ENCODE data around the gene GADL1. TPM values are rescaled to one million over a fixed set of nuclear protein-coding genes. Genes with fewer than 3 reads are reported as not detected.

GADL1 gene
- total RNA-seq, 3 donors from 2014 or later = not detected

DNA sequence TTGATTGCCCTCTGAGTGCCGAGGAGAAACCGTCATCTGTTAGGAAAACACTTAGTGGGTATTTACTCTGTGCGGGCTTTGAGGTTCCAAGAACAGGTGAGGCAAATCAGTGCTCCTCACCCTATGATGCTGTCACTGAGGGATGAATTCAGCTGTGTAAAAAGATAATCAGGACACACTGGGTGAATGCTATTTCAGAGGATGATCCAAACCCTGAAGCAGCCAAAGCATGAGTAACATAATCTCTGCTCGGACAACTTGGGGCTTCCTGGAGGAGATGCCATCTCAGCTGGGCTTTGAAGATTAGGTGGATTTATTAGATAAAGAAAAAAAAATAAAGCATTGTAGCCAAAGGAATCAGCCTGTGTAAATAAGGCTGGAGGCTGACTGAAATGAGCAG is 10.5 kb upstream of the GADL1 start:
- TF ChIP-seq, protein P1, sequence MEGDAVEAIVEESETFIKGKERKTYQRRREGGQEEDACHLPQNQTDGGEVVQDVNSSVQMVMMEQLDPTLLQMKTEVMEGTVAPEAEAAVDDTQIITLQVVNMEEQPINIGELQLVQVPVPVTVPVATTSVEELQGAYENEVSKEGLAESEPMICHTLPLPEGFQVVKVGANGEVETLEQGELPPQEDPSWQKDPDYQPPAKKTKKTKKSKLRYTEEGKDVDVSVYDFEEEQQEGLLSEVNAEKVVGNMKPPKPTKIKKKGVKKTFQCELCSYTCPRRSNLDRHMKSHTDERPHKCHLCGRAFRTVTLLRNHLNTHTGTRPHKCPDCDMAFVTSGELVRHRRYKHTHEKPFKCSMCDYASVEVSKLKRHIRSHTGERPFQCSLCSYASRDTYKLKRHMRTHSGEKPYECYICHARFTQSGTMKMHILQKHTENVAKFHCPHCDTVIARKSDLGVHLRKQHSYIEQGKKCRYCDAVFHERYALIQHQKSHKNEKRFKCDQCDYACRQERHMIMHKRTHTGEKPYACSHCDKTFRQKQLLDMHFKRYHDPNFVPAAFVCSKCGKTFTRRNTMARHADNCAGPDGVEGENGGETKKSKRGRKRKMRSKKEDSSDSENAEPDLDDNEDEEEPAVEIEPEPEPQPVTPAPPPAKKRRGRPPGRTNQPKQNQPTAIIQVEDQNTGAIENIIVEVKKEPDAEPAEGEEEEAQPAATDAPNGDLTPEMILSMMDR (IDR thresholded peaks at IDR 0.05) = no peak
- DNase-seq (no peak), ATAC-seq (no peak)
- intact Hi-C loops (cut with DNase I, micrococcal nuclease) = no loop called here
- Histone ChIP-seq H3K36me3 (ENCODE audit: low read depth) (no peaks in the 10 kb centered on the region), H3K4me3 (no peak overlapping the region), H3K4me1 (ENCODE audit: low read depth) (no peaks in the 10 kb centered on the region), H3K9me3 (no peaks in the 10 kb centered on the region)

DNA sequence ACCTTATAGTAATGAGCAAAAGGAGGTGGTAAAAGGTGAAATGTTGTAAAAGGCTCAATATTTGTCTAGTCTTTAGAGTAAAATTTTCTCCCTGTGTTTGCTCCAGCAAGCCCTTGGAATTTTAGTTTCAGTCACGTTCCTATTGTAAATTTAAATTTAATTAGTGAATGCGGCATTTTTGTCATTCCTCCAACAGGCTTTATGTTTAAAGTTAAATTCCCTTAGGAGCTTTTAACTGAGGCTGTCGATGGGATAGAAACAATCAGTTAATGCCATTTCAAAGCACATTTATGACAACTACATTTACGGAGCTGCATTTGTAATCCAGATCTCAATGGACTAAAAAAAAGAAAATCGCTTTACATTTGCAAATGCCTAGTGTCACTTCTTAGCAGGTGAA is 868 bp upstream of the GADL1 start:
- Histone ChIP-seq H3K9me3 (no peaks in the 10 kb centered on the region), H3K36me3 (ENCODE audit: low read depth) (no peaks in the 10 kb centered on the region), H3K4me3 (no peak overlapping the region), H3K4me1 (ENCODE audit: low read depth) (peaks cover 7% of the 10 kb centered on the region)
- DNase-seq (no peak), ATAC-seq (no peak)
- intact Hi-C loops (cut with DNase I, micrococcal nuclease) = no loop called here
- TF ChIP-seq, protein P1 (IDR thresholded peaks at IDR 0.05) = no peak

DNA sequence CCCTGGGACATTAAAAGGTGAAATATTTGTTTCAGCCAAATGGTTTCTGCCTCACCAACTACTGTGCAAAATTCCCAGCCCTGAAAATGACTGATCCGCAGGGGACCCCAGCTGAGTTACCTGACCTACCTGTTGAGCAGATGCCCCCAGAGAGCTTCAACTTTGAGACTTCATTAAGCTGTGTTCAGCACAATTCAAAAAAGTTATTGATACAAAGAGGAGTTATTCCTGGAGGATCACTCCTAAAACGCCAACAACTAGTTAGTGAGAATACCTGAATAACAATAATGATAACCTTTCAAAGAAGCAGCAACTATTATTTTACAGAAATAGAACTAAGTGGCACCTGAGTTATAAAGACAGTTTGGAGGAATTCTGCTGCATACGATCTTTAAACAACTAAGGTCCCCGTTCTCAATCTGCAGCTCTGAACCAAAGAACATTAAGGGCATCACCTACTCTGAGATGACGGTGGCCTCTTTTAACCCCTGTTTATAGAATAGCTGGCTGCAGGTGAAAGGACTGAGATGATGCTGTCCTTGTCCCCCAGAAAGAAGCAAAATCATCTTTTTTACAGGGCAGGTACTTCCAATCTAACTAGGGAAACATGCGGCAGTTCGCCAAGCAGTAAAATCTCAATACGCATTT is 659 bp downstream of the GADL1 start:
- intact Hi-C loops (cut with DNase I, micrococcal nuclease) = no loop called here
- no peak for ATAC-seq
- DNase-seq = no peak
- Histone ChIP-seq H3K9me3 (no peaks in the 10 kb centered on the region), H3K4me1 (ENCODE audit: low read depth) (peaks cover 7% of the 10 kb centered on the region), H3K4me3 (no peak overlapping the region), H3K36me3 (ENCODE audit: low read depth) (no peaks in the 10 kb centered on the region)
- TF ChIP-seq, protein P1 (IDR thresholded peaks at IDR 0.05) = no peak

DNA sequence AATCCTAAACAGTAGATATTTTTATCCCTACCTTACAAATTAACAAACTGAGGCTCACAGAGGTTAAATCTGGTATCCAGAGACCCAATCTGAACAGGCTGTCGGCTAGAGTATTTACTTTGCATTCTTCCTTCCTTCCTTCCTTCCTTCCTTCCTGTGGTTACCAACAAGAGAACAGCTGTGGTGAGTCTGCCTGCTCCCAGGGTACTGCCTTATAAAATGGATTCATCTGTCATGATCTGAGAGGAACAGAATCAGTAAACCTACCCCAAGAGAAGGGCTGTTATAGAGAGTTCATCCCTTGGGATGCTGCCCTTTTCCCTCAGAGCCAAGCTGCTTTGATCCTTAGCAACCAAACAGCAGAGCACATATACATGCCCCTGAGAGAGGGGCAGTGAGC is 3.6 kb downstream of the GADL1 start:
- no peak for DNase-seq

DNA sequence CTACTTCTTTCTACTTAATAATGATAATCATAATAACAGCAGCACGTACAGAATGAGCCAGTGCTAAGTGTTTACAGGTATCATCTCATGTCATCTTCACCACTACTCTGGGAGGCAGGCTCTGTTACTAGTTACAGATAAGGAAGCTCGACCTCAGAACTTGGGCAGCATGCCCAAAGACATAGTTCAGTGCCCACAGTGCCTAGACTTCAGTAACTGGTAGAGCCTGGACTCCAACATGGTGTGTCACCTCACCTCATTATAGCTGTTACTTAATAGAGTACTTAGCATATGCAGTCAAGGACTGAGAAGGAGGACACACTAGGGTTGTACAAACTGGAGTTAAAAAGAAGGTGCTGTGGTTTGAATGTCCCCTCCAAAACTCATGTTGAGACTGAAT is 7.6 kb downstream of the GADL1 start:
- Histone ChIP-seq H3K36me3 (ENCODE audit: low read depth) (no peaks in the 10 kb centered on the region), H3K9me3 (no peaks in the 10 kb centered on the region), H3K4me1 (ENCODE audit: low read depth) (no peaks in the 10 kb centered on the region), H3K4me3 (no peak overlapping the region)
- DNase-seq = no peak
- intact Hi-C loops (cut with DNase I, micrococcal nuclease) = no loop called here
- no peak for ATAC-seq
- TF ChIP-seq, protein P1 (IDR thresholded peaks at IDR 0.05) = no peak

More for the DNA sequence above, 3.6 kb downstream of the GADL1 start:
- no peak for ATAC-seq
- H3K4me3 ChIP-seq = no peak overlapping the region
- H3K9me3 ChIP-seq = no peaks in the 10 kb centered on the region
- H3K4me1 ChIP-seq (ENCODE audit: low read depth) = peaks cover 7% of the 10 kb centered on the region
- TF ChIP-seq, protein P1 (IDR thresholded peaks at IDR 0.05) = no peak
- no peaks in the 10 kb centered on the region for H3K36me3 ChIP-seq (ENCODE audit: low read depth)
- intact Hi-C loops (cut with DNase I, micrococcal nuclease) = no loop called here

DNA sequence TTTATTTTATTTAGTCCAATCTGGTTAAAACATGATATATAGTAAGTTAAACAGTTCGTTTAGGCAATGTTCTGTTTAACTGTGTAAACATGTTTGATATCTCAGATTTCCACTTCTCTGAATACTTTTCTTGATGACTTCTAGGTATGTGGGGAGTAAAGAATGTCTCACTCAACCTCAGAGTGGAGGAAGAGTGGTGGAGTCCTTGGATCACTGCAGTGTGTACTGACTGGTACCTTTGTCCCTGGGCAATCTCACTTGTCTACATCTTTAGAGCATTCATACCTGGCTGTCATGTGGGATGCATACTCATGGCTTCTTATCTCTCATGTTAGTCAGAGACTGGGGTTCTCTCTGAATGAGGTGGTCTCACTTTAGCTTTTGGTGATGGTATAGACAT is 15.6 kb downstream of the GADL1 start:
- Histone ChIP-seq H3K4me1 (ENCODE audit: low read depth) (no peaks in the 10 kb centered on the region), H3K4me3 (no peak overlapping the region), H3K36me3 (ENCODE audit: low read depth) (no peaks in the 10 kb centered on the region), H3K9me3 (no peaks in the 10 kb centered on the region)
- intact Hi-C loops (cut with DNase I, micrococcal nuclease) = no loop called here
- no peak for ATAC-seq
- TF ChIP-seq, protein P1 (IDR thresholded peaks at IDR 0.05) = no peak
- no peak for DNase-seq

Data from mucosa of descending colon (tissue), 3 donors.